ENCODE results near the gene ST6GAL1. TPM values are rescaled to one million over a fixed set of nuclear protein-coding genes. Genes with fewer than 3 reads are reported as not detected.
"Not testable (repeated sequence)": the region's sequence is repeated elsewhere in the genome, so short reads cannot be mapped to it uniquely, and the experiment has no call there.

ST6GAL1 gene
- total RNA-seq, 4 donors from 2014 or later, result 32.6 to 107 (median 57.1) TPM

DNA sequence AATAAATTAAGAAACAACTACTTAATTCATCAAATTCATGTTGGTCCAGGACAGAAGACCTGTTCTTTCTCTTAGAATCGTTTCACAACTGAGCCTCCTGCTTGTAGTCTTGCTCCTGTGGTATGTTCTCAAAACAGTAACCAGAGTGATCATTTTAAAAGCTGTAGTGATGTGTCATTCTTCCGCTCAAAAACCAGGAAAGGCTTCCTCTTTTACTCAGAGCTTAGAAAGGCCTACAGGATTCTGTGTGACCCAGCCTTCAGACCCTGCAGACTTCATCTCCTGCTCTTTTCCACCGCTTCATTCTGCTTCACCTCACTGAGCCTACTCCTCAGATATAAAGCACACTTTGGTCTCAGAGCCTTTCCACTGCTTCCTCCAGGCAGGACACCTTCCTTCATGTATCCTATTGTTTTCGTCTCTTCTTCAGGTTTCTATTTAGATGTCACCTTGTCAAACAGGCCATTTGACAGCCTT lies 22.7 kb downstream of the ST6GAL1 start:
- no peaks in the 10 kb centered on the region for H3K27me3 ChIP-seq
- peak overlapping the region; percentile 32 to 46 for H3K27ac ChIP-seq
- H3K4me3 ChIP-seq, result no peak overlapping the region
- no peak for DNase-seq
- intact Hi-C loops (cut with DNase I; ENCODE audit: low total_unique reads), result no loop called here
- no peaks in the 10 kb centered on the region for H3K4me1 ChIP-seq
- TF ChIP-seq CTCF (IDR thresholded peaks at IDR 0.05) (no peak), POLR2A (IDR thresholded peaks at IDR 0.05) (no peak)
- H3K36me3 ChIP-seq, result no peaks in the 10 kb centered on the region
- no peaks in the 10 kb centered on the region for H3K9me3 ChIP-seq

GRCh38 chr3:186953992-186954699 lies 23.8 kb downstream of the ST6GAL1 start:
- H3K4me3 ChIP-seq; H3K9me3 ChIP-seq; H3K27ac ChIP-seq; intact Hi-C loops (cut with DNase I; ENCODE audit: low total_unique reads); H3K36me3 ChIP-seq; H3K27me3 ChIP-seq; H3K4me1 ChIP-seq; DNase-seq: not testable (repeated sequence)

GRCh38 chr3:186955898-186956696 lies 25.8 kb downstream of the ST6GAL1 start:
- H3K4me1 ChIP-seq, result no peaks in the 10 kb centered on the region
- H3K27me3 ChIP-seq, result no peaks in the 10 kb centered on the region
- H3K36me3 ChIP-seq, result no peaks in the 10 kb centered on the region
- no peak for TF ChIP-seq CTCF (IDR thresholded peaks at IDR 0.05)
- H3K4me3 ChIP-seq, result no peak overlapping the region
- intact Hi-C loops (cut with DNase I; ENCODE audit: low total_unique reads), result no loop called here
- DNase-seq, result no peak
- H3K27ac ChIP-seq, result peak overlapping the region in 1 of 2 donors; percentile 27
- no peaks in the 10 kb centered on the region for H3K9me3 ChIP-seq

- no peaks in the 10 kb centered on the region for H3K36me3 ChIP-seq
- H3K4me1 ChIP-seq, result no peaks in the 10 kb centered on the region
- H3K9me3 ChIP-seq, result no peaks in the 10 kb centered on the region
- DNase-seq, result no peak
- no peak overlapping the region for H3K27ac ChIP-seq
- no peak overlapping the region for H3K4me3 ChIP-seq
- TF ChIP-seq POLR2A (IDR thresholded peaks at IDR 0.05), result no peak
- no peak for TF ChIP-seq CTCF (IDR thresholded peaks at IDR 0.05)
- intact Hi-C loops (cut with DNase I; ENCODE audit: low total_unique reads), result no loop called here
- no peaks in the 10 kb centered on the region for H3K27me3 ChIP-seq
Measured at GRCh38 chr3:186959029-186959624, 28.8 kb downstream of the ST6GAL1 start.

DNA sequence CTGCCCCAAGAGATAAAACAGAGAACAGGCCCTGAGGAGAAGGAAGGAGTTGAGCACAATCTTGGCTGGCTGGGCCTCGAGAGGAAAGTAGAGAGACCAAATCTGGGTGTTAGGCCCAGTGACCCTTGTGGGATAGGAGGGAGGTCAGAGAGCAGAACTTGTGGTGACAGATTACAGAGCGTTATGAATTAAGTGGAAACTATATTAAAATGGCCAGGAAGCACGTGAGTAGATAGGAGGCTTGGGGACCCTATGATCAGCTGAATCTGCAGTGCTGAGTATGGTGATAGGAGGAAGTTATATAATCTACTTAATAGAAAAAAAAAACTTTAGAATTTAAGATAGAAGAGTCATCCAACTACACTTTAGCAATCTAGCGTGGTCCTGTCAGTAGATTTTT lies 30.0 kb downstream of the ST6GAL1 start:
- intact Hi-C loops (cut with DNase I; ENCODE audit: low total_unique reads), result no loop called here
- Histone ChIP-seq H3K4me1 (no peaks in the 10 kb centered on the region), H3K27ac (no peak overlapping the region), H3K27me3 (no peaks in the 10 kb centered on the region), H3K4me3 (no peak overlapping the region), H3K9me3 (no peaks in the 10 kb centered on the region), H3K36me3 (no peaks in the 10 kb centered on the region)
- DNase-seq, result no peak
- TF ChIP-seq POLR2A (IDR thresholded peaks at IDR 0.05) (no peak), CTCF (IDR thresholded peaks at IDR 0.05) (no peak)

Data from uterus (tissue), 4 donors.